AG04450 (cell line): ENCODE data around the gene TNFRSF11A. TPM values are rescaled to one million over a fixed set of nuclear protein-coding genes. Genes with fewer than 3 reads are reported as not detected.

Experiments
- CTCF ChIA-PET: fragments of 300-600, 350-600 bp; formaldehyde crosslinking; extraction: SDS; loops from one replicate; lab custom pipeline; 2022; ENCODE audit warnings: antibody characterized with exemption, inconsistent platforms; lab: Charles Lee
- POLR2A ChIA-PET: fragments of 350-600 bp; formaldehyde crosslinking; extraction: SDS; loops from one replicate; lab custom pipeline; 2021; ENCODE audit warnings: antibody characterized with exemption, inconsistent platforms; lab: Yijun Ruan, JAX
- DNase-seq: peaks from one replicate; pipeline ENCODE4 v3.0.0-alpha.2; 2011; ENCODE audit warnings: low read depth, low spot score
- H3K27ac ChIP-seq: one replicate; pipeline ENCODE4 v1.5.1; 2012; ENCODE audit warnings: low read depth, low read length, control low read depth
- H3K27me3 ChIP-seq: one replicate; pipeline ENCODE4 v1.6.0; 2012; ENCODE audit warnings: low read length; ENCODE audit not compliant: control insufficient read depth, insufficient read depth
- H3K4me3 ChIP-seq: 2 replicates; pipeline ENCODE4 v1.5.1; 2011; ENCODE audit warnings: mild to moderate bottlenecking, low read depth, low read length, control low read depth
- H3K9me3 ChIP-seq: 2 replicates; pipeline ENCODE4 v1.5.1; 2012; ENCODE audit warnings: low read length; ENCODE audit not compliant: control insufficient read depth, insufficient read depth
- CTCF ChIP-seq: IDR thresholded peaks from 2 replicates; pipeline ENCODE4 v1.5.1; 2011; ENCODE audit warnings: low read depth, low read length, control low read depth, inconsistent platforms
- polyA plus RNA-seq: library from polyadenylated mRNA; depleted of rRNA; stranded (reverse); fragments of >200 nt; gene quantifications from 2 replicates; pipeline ENCODE4 v1.2.3, GENCODE V29; 2011

TNFRSF11A gene
- polyA plus RNA-seq, 1 experiment: not detected

DNA sequence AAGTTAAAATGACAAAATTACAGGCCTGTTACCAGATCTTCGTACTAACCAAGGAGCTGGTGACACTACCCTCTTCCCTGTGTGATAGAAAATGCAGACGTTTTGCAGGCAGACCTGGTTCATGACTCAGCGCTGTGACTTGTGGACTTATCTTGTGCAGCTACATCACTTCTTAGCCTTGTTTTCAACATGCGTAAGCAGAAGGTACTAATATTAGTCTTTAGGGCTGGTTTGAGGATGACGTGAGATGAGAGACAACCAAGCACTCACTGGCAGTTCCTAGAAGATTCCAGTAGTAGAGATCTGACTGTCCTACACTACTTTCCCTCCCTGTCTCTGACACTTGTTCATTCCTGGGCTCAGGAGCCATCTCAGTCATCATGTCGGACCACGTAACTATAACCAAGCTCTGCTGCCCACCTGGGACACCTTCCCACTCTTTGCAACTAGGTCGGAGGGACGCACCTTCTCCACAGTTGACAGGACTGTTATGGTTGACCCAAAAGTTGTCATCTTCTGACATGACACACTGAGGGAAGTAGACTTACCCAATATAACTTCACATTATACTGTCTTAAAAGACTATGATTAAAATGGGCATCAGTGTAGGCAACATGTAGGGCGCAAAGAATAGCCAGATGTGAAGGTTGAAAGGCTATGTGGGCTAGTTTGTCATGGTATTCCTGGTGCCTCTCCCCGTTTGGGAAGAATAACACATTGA, 64.8 kb downstream of the TNFRSF11A start:
- POLR2A ChIA-PET: no interaction called here
- no peak overlapping the region for H3K27ac ChIP-seq
- CTCF ChIA-PET: no interaction called here
- no peak for TF ChIP-seq CTCF
- DNase-seq: no peak
- no peak overlapping the region for H3K4me3 ChIP-seq
- no peaks in the 10 kb centered on the region; the same call in none of the 2 replicates for H3K9me3 ChIP-seq
- peaks cover 13% of the 10 kb centered on the region for H3K27me3 ChIP-seq

DNA sequence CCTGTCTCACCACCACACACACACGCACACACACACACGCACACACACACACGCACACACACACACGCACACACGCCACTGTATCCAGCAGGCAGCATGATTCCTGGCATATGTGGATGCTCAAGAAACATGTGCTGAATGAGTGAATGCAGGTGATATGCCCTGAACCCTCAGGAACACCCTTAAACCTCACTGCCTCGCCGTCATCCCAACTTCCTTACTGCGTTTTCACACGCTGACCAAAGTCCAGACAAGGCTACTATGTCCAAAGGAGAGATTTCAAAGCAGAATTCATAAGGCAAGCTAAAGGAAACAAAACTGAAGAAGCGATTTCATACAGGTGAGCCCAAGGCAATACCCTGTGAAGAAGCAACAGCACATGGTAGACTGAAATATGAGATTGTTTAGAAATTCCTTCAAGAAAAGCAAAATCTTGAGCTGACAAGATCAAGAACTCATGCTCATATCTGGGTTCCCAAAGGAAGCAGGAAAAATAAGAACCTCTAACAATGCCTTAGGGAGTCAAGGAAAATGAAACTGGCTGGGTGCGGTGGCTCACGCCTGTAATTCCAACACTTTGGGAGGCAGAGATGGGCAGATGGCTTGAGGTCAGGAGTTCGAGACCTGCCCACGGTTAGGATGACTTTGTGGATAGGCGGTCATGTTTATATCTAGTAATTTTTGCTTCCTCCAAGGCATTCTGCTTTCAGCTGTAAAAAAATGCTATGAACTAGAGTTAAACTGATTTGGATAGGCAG, 69.1 kb downstream of the TNFRSF11A start:
- no peak for DNase-seq
- Histone ChIP-seq H3K9me3 (no peaks in the 10 kb centered on the region; the same call in 1 of the 2 replicates), H3K4me3 (no peak overlapping the region), H3K27ac (no peak overlapping the region), H3K27me3 (peaks cover 10% of the 10 kb centered on the region)
- no peak for TF ChIP-seq CTCF
- ChIA-PET CTCF (no interaction called here), POLR2A (no interaction called here)

GRCh38 chr18:62396381-62396780, 71.3 kb downstream of the TNFRSF11A start:
- CTCF ChIA-PET: no interaction called here
- no peak overlapping the region for H3K27ac ChIP-seq
- no peak for TF ChIP-seq CTCF
- H3K9me3 ChIP-seq: no peaks in the 10 kb centered on the region
- no peak for DNase-seq
- POLR2A ChIA-PET: no interaction called here
- no peak overlapping the region for H3K4me3 ChIP-seq
- H3K27me3 ChIP-seq: peaks cover 11% of the 10 kb centered on the region

DNA sequence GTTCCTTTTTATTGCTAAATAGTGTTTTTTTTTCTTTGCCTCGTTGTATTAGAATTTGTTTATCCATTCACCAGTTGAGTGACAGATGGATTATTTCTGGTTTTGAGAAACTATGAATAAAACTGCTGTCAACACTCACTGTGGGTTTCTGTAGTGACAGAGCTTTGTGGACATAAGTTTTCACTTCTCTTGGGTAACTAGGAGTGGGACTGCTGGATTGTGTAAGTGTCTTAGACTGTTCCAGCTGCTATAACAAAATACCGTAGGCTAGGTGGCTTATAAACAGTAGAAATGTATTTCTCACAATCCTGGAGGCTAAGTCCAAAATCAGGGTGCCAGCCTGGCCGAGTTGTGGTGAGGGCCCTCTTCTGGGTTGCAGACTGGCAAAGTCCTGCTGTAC, 71.9 kb downstream of the TNFRSF11A start:
- ChIA-PET CTCF (interaction anchor here (0.7 kb wide), 1 partner anchor 29 kb away, joined by 3 read pairs; no protein-coding TSS in a partner anchor), POLR2A (no interaction called here)
- H3K27ac ChIP-seq: no peak overlapping the region
- no peak for TF ChIP-seq CTCF
- H3K27me3 ChIP-seq: peaks cover 11% of the 10 kb centered on the region
- DNase-seq: no peak
- H3K9me3 ChIP-seq: no peaks in the 10 kb centered on the region
- no peak overlapping the region for H3K4me3 ChIP-seq

- ChIA-PET POLR2A (no interaction called here), CTCF (interaction anchor here (0.9 kb wide), 1 partner anchor 27 kb away, joined by 3 read pairs; no protein-coding TSS in a partner anchor)
- no peaks in the 10 kb centered on the region for H3K9me3 ChIP-seq
- H3K27me3 ChIP-seq: peaks cover 5% of the 10 kb centered on the region
- H3K4me3 ChIP-seq: no peak overlapping the region
- TF ChIP-seq CTCF: no peak
- DNase-seq: no peak
- no peak overlapping the region for H3K27ac ChIP-seq
Measured at GRCh38 chr18:62398291-62398690, 73.2 kb downstream of the TNFRSF11A start.
